H1 (cell line): ENCODE results near the gene TYR. TPM values are rescaled to one million over a fixed set of nuclear protein-coding genes. Genes with fewer than 3 reads are reported as not detected.

Experiments
- CTCF ChIA-PET: fragments of 300-600 bp; sonication (Branson Sonifier 250); formaldehyde crosslinking; loops from one replicate; lab custom pipeline; 2021; ENCODE audit not compliant: partially characterized antibody; lab: Charles Lee
- POLR2A ChIA-PET: fragments of 300-600 bp; sonication (Branson Sonifier 250); formaldehyde crosslinking; loops from one replicate; lab custom pipeline; 2021; ENCODE audit warnings: inconsistent platforms; ENCODE audit not compliant: partially characterized antibody; lab: Charles Lee
- DNase-seq, 2 experiments: peaks; one replicate each; pipeline versions ENCODE4 v3.0.0 to v3.0.0-alpha.2; 2010 to 2022; ENCODE audit warnings: low spot score in 2 of 2, low read depth in 1 of 2, mixed read lengths in 1 of 2
- FAIRE-seq: peaks from 2 replicates; lab custom pipeline; 2011; peaks lifted over from hg19 to GRCh38; lab: Jason Lieb, UNC
- H2AFZ ChIP-seq: 2 replicates; pipeline ENCODE4 v1.8.1; 2012; ENCODE audit warnings: low read length, inconsistent platforms
- H2AK5ac ChIP-seq: 2 replicates; pipeline ENCODE4 v1.6.1; 2013; ENCODE audit warnings: low read depth, low read length
- H2BK120ac ChIP-seq: replicated peaks from 2 replicates; pipeline ENCODE3; 2013; ENCODE audit warnings: low read depth, low read length, inconsistent platforms
- H2BK12ac ChIP-seq: 2 replicates; pipeline ENCODE4 v1.6.1; 2013; ENCODE audit warnings: low read depth, low read length
- H2BK15ac ChIP-seq: 2 replicates; pipeline ENCODE4 v1.6.1; 2013; ENCODE audit warnings: low read length
- H2BK20ac ChIP-seq: 2 replicates; pipeline ENCODE4 v1.6.1; 2013; ENCODE audit warnings: low read length
- H2BK5ac ChIP-seq: 2 replicates; pipeline ENCODE4 v1.6.1; 2013; ENCODE audit warnings: low read depth, low read length
- H3K14ac ChIP-seq: 2 replicates; pipeline ENCODE4 v1.6.1; 2013; ENCODE audit warnings: inconsistent platforms; ENCODE audit not compliant: insufficient read length
- H3K18ac ChIP-seq: 2 replicates; pipeline ENCODE4 v1.6.1; 2013; ENCODE audit warnings: low read length; ENCODE audit errors: extremely low read depth
- H3K23ac ChIP-seq: 2 replicates; pipeline ENCODE4 v1.6.1; 2013; ENCODE audit warnings: inconsistent platforms; ENCODE audit not compliant: insufficient read length
- H3K23me2 ChIP-seq: 2 replicates; pipeline ENCODE4 v1.6.1; 2013; ENCODE audit warnings: low read depth, low read length
- H3K27ac ChIP-seq: 2 replicates; pipeline ENCODE4 v1.6.1; 2011; ENCODE audit warnings: low read depth, low read length, inconsistent platforms
- H3K27me3 ChIP-seq, 4 experiments: replicated peaks in 1 of 4; 1 replicate in 1 of 4; 2 replicates in 3 of 4; pipeline versions ENCODE4 v1.6.1 to v1.8.1; 2011 to 2013; ENCODE audit warnings: low read length in 3 of 4, mild to moderate bottlenecking in 3 of 4, inconsistent platforms in 2 of 4, mixed read lengths in 2 of 4, moderate library complexity in 1 of 4; ENCODE audit not compliant: control insufficient read depth in 3 of 4, insufficient read depth in 3 of 4; ENCODE audit errors: extremely low read depth in 1 of 4
- H3K36me3 ChIP-seq, 4 experiments: 2 replicates each; pipeline versions ENCODE4 v1.6.1 to v1.8.1; 2011 to 2013; ENCODE audit warnings: mild to moderate bottlenecking in 4 of 4, low read length in 3 of 4, moderate library complexity in 2 of 4, control low read depth in 1 of 4, inconsistent platforms in 1 of 4; ENCODE audit not compliant: insufficient read depth in 4 of 4, control insufficient read depth in 2 of 4
- H3K4ac ChIP-seq: replicated peaks from 2 replicates; pipeline ENCODE3; 2013; ENCODE audit warnings: low read length, low read depth, mixed read lengths, inconsistent platforms; ENCODE audit not compliant: insufficient read length
- H3K4me1 ChIP-seq, 4 experiments: replicated peaks in 1 of 4; 1 replicate in 1 of 4; 2 replicates in 3 of 4; pipeline versions ENCODE4 v1.6.1 to v1.8.1; 2011 to 2013; ENCODE audit warnings: low read length in 3 of 4, inconsistent platforms in 2 of 4, mixed read lengths in 1 of 4; ENCODE audit not compliant: insufficient read depth in 4 of 4, control insufficient read depth in 3 of 4
- H3K4me2 ChIP-seq, 2 experiments: 2 replicates each; pipeline versions ENCODE4 v1.6.1 to v1.8.1; 2011 to 2013; ENCODE audit warnings: low read depth in 2 of 2, low read length in 2 of 2, control low read depth in 1 of 2, inconsistent platforms in 1 of 2, mild to moderate bottlenecking in 1 of 2; ENCODE audit not compliant: insufficient read depth in 1 of 2
- H3K4me3 ChIP-seq, 4 experiments: fragments of 200-600, 300-600 bp in 1 of 4; sonication (generic), shearing (Covaris generic), sonication (Bioruptor Twin) in 1 of 4; 2 replicates each; pipeline versions ENCODE4 v1.5.1 to v1.8.1; 2011 to 2016; ENCODE audit warnings: low read length in 4 of 4, low read depth in 3 of 4, control low read depth in 2 of 4, inconsistent platforms in 2 of 4, mild to moderate bottlenecking in 2 of 4, mixed read lengths in 1 of 4, moderate library complexity in 1 of 4; ENCODE audit not compliant: insufficient read depth in 2 of 4; ENCODE audit errors: extremely low read depth in 1 of 4
- H3K56ac ChIP-seq: replicated peaks from 2 replicates; pipeline ENCODE3; 2013; ENCODE audit warnings: low read depth, mild to moderate bottlenecking, mixed read lengths, low read length, inconsistent platforms; ENCODE audit not compliant: insufficient read length
- H3K79me1 ChIP-seq: 2 replicates; pipeline ENCODE4 v1.6.1; 2013; ENCODE audit warnings: low read depth, low read length, control low read depth
- H3K79me2 ChIP-seq, 2 experiments: 2 replicates each; pipeline versions ENCODE4 v1.6.1 to v1.8.1; 2012 to 2013; ENCODE audit warnings: low read length in 2 of 2, mild to moderate bottlenecking in 2 of 2, inconsistent platforms in 1 of 2; ENCODE audit not compliant: insufficient read depth in 2 of 2, control insufficient read depth in 1 of 2
- H3K9ac ChIP-seq, 4 experiments: replicated peaks in 1 of 4; 1 replicate in 1 of 4; 2 replicates in 3 of 4; pipeline versions ENCODE4 v1.6.1 to v1.8.1; 2011 to 2013; ENCODE audit warnings: low read depth in 3 of 4, low read length in 3 of 4, control low read depth in 2 of 4, mild to moderate bottlenecking in 2 of 4, moderate library complexity in 2 of 4, inconsistent platforms in 1 of 4; ENCODE audit errors: extremely low read depth in 1 of 4
- H3K9me3 ChIP-seq, 2 experiments: 2 replicates each; pipeline versions ENCODE4 v1.6.1 to v1.8.1; 2012 to 2013; ENCODE audit warnings: mild to moderate bottlenecking in 2 of 2, moderate library complexity in 2 of 2, control low read depth in 1 of 2, inconsistent platforms in 1 of 2, low read depth in 1 of 2, low read length in 1 of 2, mixed read lengths in 1 of 2; ENCODE audit not compliant: insufficient read depth in 2 of 2
- H4K20me1 ChIP-seq, 2 experiments: replicated peaks in 1 of 2; 2 replicates each; pipeline versions ENCODE3 to v1.8.1; 2011 to 2013; ENCODE audit warnings: inconsistent platforms in 2 of 2, low read length in 2 of 2, mild to moderate bottlenecking in 1 of 2; ENCODE audit not compliant: insufficient read depth in 2 of 2, control insufficient read depth in 1 of 2
- H4K5ac ChIP-seq: 2 replicates; pipeline ENCODE4 v1.6.1; 2013; ENCODE audit warnings: low read length, low read depth, mixed read lengths, inconsistent platforms; ENCODE audit not compliant: insufficient read length
- H4K8ac ChIP-seq: 2 replicates; pipeline ENCODE4 v1.8.0; 2013; ENCODE audit warnings: mild to moderate bottlenecking, moderate library complexity, low read length, inconsistent platforms; ENCODE audit not compliant: insufficient read depth; ENCODE audit errors: extremely low read depth
- H4K91ac ChIP-seq: replicated peaks from 2 replicates; pipeline ENCODE3; 2013; ENCODE audit warnings: low read length, mixed read lengths, inconsistent platforms; ENCODE audit not compliant: insufficient read length
- CBX5 ChIP-seq: fragments of 300-800, 300-1000 bp; sonication (generic); IDR thresholded peaks from 2 replicates; pipeline ENCODE4 v1.7.1; 2016; ENCODE audit warnings: antibody characterized with exemption, low read length, low read depth
- CREB1 ChIP-seq: IDR thresholded peaks from 2 replicates; pipeline ENCODE4 v1.6.1; 2012; ENCODE audit warnings: inconsistent platforms
- GTF2F1 ChIP-seq: IDR thresholded peaks from 2 replicates; pipeline ENCODE4 v1.6.1; 2012; ENCODE audit warnings: low read depth, low read length, improper control_type of control experiment, borderline replicate concordance
- NRF1 ChIP-seq: IDR thresholded peaks from 2 replicates; pipeline ENCODE4 v1.6.1; 2011; ENCODE audit warnings: mild to moderate bottlenecking, low read depth, low read length, improper control_type of control experiment
- POLR2A ChIP-seq, 2 experiments: IDR thresholded peaks; 1 replicate in 1 of 2; 2 replicates in 1 of 2; pipeline ENCODE4 v1.6.1; 2011; ENCODE audit warnings: low read depth in 2 of 2, low read length in 2 of 2, mild to moderate bottlenecking in 2 of 2; ENCODE audit errors: control extremely low read depth in 1 of 2
- POLR2AphosphoS5 ChIP-seq: IDR thresholded peaks from 2 replicates; pipeline ENCODE4 v1.6.1; 2011; ENCODE audit warnings: low read depth, low read length
- RBBP5 ChIP-seq: IDR thresholded peaks from 2 replicates; pipeline ENCODE4 v1.7.1; 2012; ENCODE audit warnings: low read depth, mild to moderate bottlenecking, inconsistent platforms, low read length, moderate library complexity, borderline replicate concordance
- RFX5 ChIP-seq: IDR thresholded peaks from 2 replicates; pipeline ENCODE4 v1.6.1; 2011; ENCODE audit warnings: low read depth, low read length, improper control_type of control experiment, borderline replicate concordance
- SIRT6 ChIP-seq: IDR thresholded peaks from one replicate; pipeline ENCODE4 v1.7.1; 2012; ENCODE audit warnings: low read length, inconsistent platforms
- SP4 ChIP-seq: IDR thresholded peaks from 2 replicates; pipeline ENCODE4 v1.6.1; 2012; ENCODE audit warnings: low read length, inconsistent platforms
- TAF1 ChIP-seq: IDR thresholded peaks from 2 replicates; pipeline ENCODE4 v1.6.1; 2011; ENCODE audit warnings: mild to moderate bottlenecking, low read depth, low read length
- TBP ChIP-seq: IDR thresholded peaks from 2 replicates; pipeline ENCODE4 v1.6.1; 2011; ENCODE audit warnings: low read depth, low read length, improper control_type of control experiment
- polyA plus RNA-seq, 7 experiments: library from polyadenylated mRNA; depleted of rRNA in 3 of 7; stranded (reverse) in 5 of 7; unstranded in 2 of 7; fragments of >200 nt in 5 of 7; fragments of 200-250 nt in 2 of 7; gene quantifications; 1 replicate in 5 of 7; 2 replicates in 1 of 7; 4 replicates in 1 of 7; pipeline versions ENCODE4 v1.2.1 to v1.2.3, GENCODE V29; 2011 to 2013; ENCODE audit warnings: missing spikeins in 2 of 7, mixed read lengths in 2 of 7
- total RNA-seq: library from RNA; stranded (reverse); fragmentation: NEBNext Ultra II Directional; extraction: Animal tissue kit (Norgen Biotek cat#: 25700); gene quantifications from 2 replicates; pipeline ENCODE4 v1.2.1, GENCODE V29; 2021
- TF ChIP-seq, protein P1 (sequence below): IDR thresholded peaks from 2 replicates; pipeline ENCODE4 v1.6.1; 2012; ENCODE audit warnings: low read length, inconsistent platforms
- TF ChIP-seq, protein P2 (sequence below): IDR thresholded peaks from 2 replicates; pipeline ENCODE4 v1.6.1; 2012; ENCODE audit warnings: inconsistent platforms

Gene TYR
- total and polyA plus RNA-seq, 2 of the 8 experiments (the other 6 are each of a cell fraction or from before 2014, with no cell fraction given), result not detected

DNA sequence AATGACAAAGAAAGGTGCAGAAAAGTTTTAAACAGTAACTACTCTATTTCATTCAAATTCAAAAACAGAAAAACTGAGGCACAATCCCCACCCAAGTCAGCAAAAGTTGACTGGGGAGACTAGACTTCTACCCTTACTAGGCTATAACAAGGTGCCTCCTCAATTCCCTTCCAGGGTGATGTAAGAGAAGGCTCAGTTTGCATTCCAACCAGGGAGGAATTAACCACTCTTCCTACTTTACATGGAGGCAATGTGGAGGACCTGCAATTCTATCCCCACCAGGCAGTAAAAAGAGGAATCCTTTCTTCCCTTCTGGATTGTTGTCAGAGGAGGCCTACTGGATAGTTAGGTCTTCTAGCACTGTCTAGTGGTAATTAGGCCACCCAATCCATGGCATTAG lies 26.1 kb downstream of the TYR start:
- H2BK15ac ChIP-seq, result no peak overlapping the region
- no peaks in the 10 kb centered on the region for H3K79me2 ChIP-seq
- H3K4me3 ChIP-seq, result no peak overlapping the region
- H2BK120ac ChIP-seq, result no peak overlapping the region
- H3K56ac ChIP-seq, result no peak overlapping the region
- H3K18ac ChIP-seq, result no peak overlapping the region
- peak overlapping the region; percentile 54 for H2AFZ ChIP-seq
- H3K36me3 ChIP-seq, result no peaks in the 10 kb centered on the region
- ChIA-PET POLR2A (no interaction called here), CTCF (no interaction called here)
- H3K14ac ChIP-seq, result no peak overlapping the region
- no peak for FAIRE-seq
- H3K9me3 ChIP-seq, result peaks cover 0 to 3% of the 10 kb centered on the region in 2 experiments; a peak in 1 of 4 replicates
- H4K91ac ChIP-seq, result no peak overlapping the region
- H3K4me1 ChIP-seq, result peaks cover 0 to 4% (median 0%) of the 10 kb centered on the region in 4 experiments; a peak in 2 of 7 replicates
- H3K4me2 ChIP-seq, result no peak overlapping the region
- no peak overlapping the region for H4K5ac ChIP-seq
- no peaks in the 10 kb centered on the region for H4K20me1 ChIP-seq
- no peak overlapping the region for H2BK20ac ChIP-seq
- no peak overlapping the region for H3K9ac ChIP-seq
- no peak overlapping the region for H3K4ac ChIP-seq
- H3K27ac ChIP-seq, result no peak overlapping the region
- no peaks in the 10 kb centered on the region for H3K23me2 ChIP-seq
- no peak overlapping the region for H2BK12ac ChIP-seq
- H3K79me1 ChIP-seq, result no peaks in the 10 kb centered on the region
- no peak overlapping the region for H2BK5ac ChIP-seq
- no peak overlapping the region for H4K8ac ChIP-seq
- no peak for DNase-seq
- H3K23ac ChIP-seq, result no peak overlapping the region
- TF ChIP-seq CREB1 (no peak), SP4 (no peak), RFX5 (no peak), GTF2F1 (no peak), POLR2AphosphoS5 (no peak), NRF1 (no peak), POLR2A (IDR thresholded peaks at IDR 0.05; ENCODE audit: control extremely low read depth in 1 of 2, low read depth in 2 of 2, low read length in 2 of 2) (no peak), RBBP5 (no peak), TBP (no peak), CBX5 (no peak), TAF1 (no peak), SIRT6 (no peak)
- TF ChIP-seq, protein P1, sequence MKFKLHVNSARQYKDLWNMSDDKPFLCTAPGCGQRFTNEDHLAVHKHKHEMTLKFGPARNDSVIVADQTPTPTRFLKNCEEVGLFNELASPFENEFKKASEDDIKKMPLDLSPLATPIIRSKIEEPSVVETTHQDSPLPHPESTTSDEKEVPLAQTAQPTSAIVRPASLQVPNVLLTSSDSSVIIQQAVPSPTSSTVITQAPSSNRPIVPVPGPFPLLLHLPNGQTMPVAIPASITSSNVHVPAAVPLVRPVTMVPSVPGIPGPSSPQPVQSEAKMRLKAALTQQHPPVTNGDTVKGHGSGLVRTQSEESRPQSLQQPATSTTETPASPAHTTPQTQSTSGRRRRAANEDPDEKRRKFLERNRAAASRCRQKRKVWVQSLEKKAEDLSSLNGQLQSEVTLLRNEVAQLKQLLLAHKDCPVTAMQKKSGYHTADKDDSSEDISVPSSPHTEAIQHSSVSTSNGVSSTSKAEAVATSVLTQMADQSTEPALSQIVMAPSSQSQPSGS, result no peak
- TF ChIP-seq, protein P2, sequence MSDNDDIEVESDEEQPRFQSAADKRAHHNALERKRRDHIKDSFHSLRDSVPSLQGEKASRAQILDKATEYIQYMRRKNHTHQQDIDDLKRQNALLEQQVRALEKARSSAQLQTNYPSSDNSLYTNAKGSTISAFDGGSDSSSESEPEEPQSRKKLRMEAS, result no peak
- H3K27me3 ChIP-seq, result no peaks in the 10 kb centered on the region
- H2AK5ac ChIP-seq, result no peak overlapping the region
